Progenitor cell of endocrine pancreas (in vitro differentiated cells): ENCODE measurements around the gene GSK3B. TPM values are rescaled to one million over a fixed set of nuclear protein-coding genes. Genes with fewer than 3 reads are reported as not detected.
A peak's percentile ranks its signal among the peaks of the same experiment; 100 is the strongest.

Source experiments
- DNase-seq: peaks from one replicate; pipeline ENCODE4 v3.0.0; 2021; ENCODE audit warnings: low spot score; ENCODE audit not compliant: unreplicated experiment
- H3K27ac Mint-ChIP-seq: 2 replicates; pipeline ENCODE4 v1.8.0; 2021; ENCODE audit warnings: mild to moderate bottlenecking, moderate library complexity, mixed read lengths
- H3K27me3 Mint-ChIP-seq: 2 replicates; pipeline ENCODE4 v1.8.0; 2021; ENCODE audit warnings: mixed read lengths
- H3K36me3 Mint-ChIP-seq: 2 replicates; pipeline ENCODE4 v1.8.0; 2022; ENCODE audit warnings: mixed read lengths; ENCODE audit not compliant: insufficient read depth
- H3K4me1 Mint-ChIP-seq: 2 replicates; pipeline ENCODE4 v1.8.0; 2021; ENCODE audit warnings: low read depth, mixed read lengths
- H3K4me3 Mint-ChIP-seq: 2 replicates; pipeline ENCODE4 v1.8.0; 2021; ENCODE audit warnings: low read depth, mild to moderate bottlenecking, moderate library complexity, mixed read lengths
- H3K9me3 Mint-ChIP-seq: 2 replicates; pipeline ENCODE4 v1.8.0; 2021; ENCODE audit warnings: low read depth, mixed read lengths
- CTCF ChIP-seq: fragments of 200-600 bp; sonication (generic); IDR thresholded peaks from one replicate; pipeline ENCODE4 v1.5.0; 2021; ENCODE audit warnings: antibody characterized with exemption, mild to moderate bottlenecking; ENCODE audit not compliant: unreplicated experiment
- total RNA-seq: library from RNA; stranded (reverse); gene quantifications from 2 replicates; pipeline ENCODE4 v1.2.1, GENCODE V29; 2021

The GSK3B gene
- total RNA-seq, 1 donor from 2014 or later, result 80.0 TPM

- H3K27ac Mint-ChIP-seq, result no peak overlapping the region
- H3K9me3 Mint-ChIP-seq, result peaks cover 7% of the 10 kb centered on the region
- DNase-seq, result no peak
- peaks cover 4% of the 10 kb centered on the region for H3K4me1 Mint-ChIP-seq
- no peaks in the 10 kb centered on the region for H3K27me3 Mint-ChIP-seq
- no peak for TF ChIP-seq CTCF
- no peak overlapping the region for H3K4me3 Mint-ChIP-seq
- peaks cover 11% of the 10 kb centered on the region for H3K36me3 Mint-ChIP-seq
Measured at GRCh38 chr3:119965692-119966091, 128.6 kb downstream of the GSK3B start.

DNA sequence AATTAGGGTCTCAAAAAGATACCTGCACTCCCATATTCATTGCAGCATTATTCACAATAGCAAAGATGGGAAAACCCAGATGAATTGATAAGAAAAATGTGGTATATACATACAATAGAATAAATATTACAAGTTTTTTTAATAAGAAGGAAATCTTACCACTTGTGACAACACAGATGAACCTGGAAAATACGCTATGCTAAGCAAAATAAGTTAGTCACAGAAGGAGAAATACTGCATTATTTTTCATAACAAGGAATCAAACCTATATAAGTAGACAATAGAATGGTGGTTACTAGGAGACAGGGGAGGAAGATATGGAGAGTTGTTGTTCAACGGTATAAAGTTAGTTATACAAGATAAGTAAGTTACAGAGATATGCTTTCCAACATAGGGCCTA, 130.0 kb downstream of the GSK3B start:
- no peak for TF ChIP-seq CTCF
- Mint-ChIP-seq H3K36me3 (peaks cover 11% of the 10 kb centered on the region), H3K4me3 (no peak overlapping the region), H3K27me3 (no peaks in the 10 kb centered on the region), H3K9me3 (peaks cover 7% of the 10 kb centered on the region), H3K27ac (peak overlapping the region; percentile 73), H3K4me1 (no peaks in the 10 kb centered on the region)
- no peak for DNase-seq

GRCh38 chr3:119955972-119956371, 138.3 kb downstream of the GSK3B start:
- no peak overlapping the region for H3K4me3 Mint-ChIP-seq
- TF ChIP-seq CTCF, result no peak
- H3K27me3 Mint-ChIP-seq, result no peaks in the 10 kb centered on the region
- H3K4me1 Mint-ChIP-seq, result peaks cover 3% of the 10 kb centered on the region
- no peak for DNase-seq
- H3K9me3 Mint-ChIP-seq, result no peaks in the 10 kb centered on the region
- H3K36me3 Mint-ChIP-seq, result peaks cover 5% of the 10 kb centered on the region
- no peak overlapping the region for H3K27ac Mint-ChIP-seq

DNA sequence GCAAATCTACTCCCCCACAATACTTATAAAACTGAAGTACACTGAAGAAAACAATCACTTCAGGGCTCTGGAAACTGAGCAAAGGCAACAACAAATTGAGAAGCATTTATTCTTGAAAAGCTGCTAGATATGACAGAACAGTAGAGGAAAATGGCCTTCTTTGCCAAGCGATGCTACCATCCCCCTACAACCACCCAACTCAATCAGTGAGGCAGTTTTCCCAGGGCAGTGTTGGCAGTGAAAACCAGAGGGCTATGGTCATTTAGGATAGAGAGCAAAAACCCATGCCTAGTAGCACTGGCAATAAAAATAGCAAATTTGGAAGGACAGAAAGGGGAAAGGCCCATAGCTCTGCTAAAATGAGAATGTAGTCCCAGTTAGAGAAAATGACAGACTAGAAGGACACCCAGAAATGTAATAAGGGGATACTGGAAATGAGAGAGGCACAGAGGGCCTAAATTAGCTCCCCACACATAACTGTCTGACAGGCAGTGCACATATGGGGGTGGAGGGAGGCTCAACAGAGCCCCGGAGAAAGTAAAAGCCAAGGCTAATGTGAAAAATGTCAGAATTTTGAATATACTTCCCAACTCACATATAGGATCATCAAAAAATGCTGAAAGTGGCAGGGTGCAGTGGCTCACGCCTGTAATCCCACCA, 143.5 kb downstream of the GSK3B start:
- no peak overlapping the region for H3K4me3 Mint-ChIP-seq
- H3K27ac Mint-ChIP-seq, result peak overlapping the region; percentile 30
- no peak for DNase-seq
- H3K9me3 Mint-ChIP-seq, result no peaks in the 10 kb centered on the region
- H3K36me3 Mint-ChIP-seq, result peaks cover 1% of the 10 kb centered on the region
- no peak for TF ChIP-seq CTCF
- peaks cover 16% of the 10 kb centered on the region for H3K4me1 Mint-ChIP-seq
- H3K27me3 Mint-ChIP-seq, result no peaks in the 10 kb centered on the region

- DNase-seq, result no peak
- H3K27ac Mint-ChIP-seq, result no peak overlapping the region
- peaks cover 12% of the 10 kb centered on the region for H3K36me3 Mint-ChIP-seq
- H3K4me1 Mint-ChIP-seq, result peaks cover 24% of the 10 kb centered on the region
- no peaks in the 10 kb centered on the region for H3K27me3 Mint-ChIP-seq
- peaks cover 3% of the 10 kb centered on the region for H3K9me3 Mint-ChIP-seq
- TF ChIP-seq CTCF, result no peak
- H3K4me3 Mint-ChIP-seq, result no peak overlapping the region
Measured at GRCh38 chr3:119945291-119945690, 149.0 kb downstream of the GSK3B start.
